ENCODE results near the gene FAM209B. TPM values are rescaled to one million over a fixed set of nuclear protein-coding genes. Genes with fewer than 3 reads are reported as not detected.

FAM209B gene
- total RNA-seq, 1 experiment from 2014 or later: 0.92 TPM

GRCh38 chr20:56582542-56582941, 49.5 kb downstream of the FAM209B start:
- no peaks in the 10 kb centered on the region for H3K27me3 ChIP-seq (ENCODE audit: insufficient read depth, low read length)
- H3K18ac ChIP-seq (ENCODE audit: insufficient read length, low read depth, low read length): no peak overlapping the region
- H2BK15ac ChIP-seq (ENCODE audit: low read depth, low read length): no peak overlapping the region
- WGBS (ENCODE audit: extremely low coverage, insufficient read length, low lambda C conversion rate): no CpG with 5 or more reads among the region's 4 CpGs
- H3K27ac ChIP-seq (ENCODE audit: insufficient read length, low read depth, low read length): no peak overlapping the region
- Mint-ChIP-seq H3K4me1 (peaks cover 17 to 18% of the 10 kb centered on the region in 2 experiments), H3K4me3 (no peak overlapping the region), H3K36me3 (ENCODE audit: insufficient read depth in 1 of 3, low read depth in 3 of 3) (no peaks in the 10 kb centered on the region), H3K27ac (no peak overlapping the region), H3K9me3 (no peaks in the 10 kb centered on the region; a peak in 1 of 5 replicates), H3K27me3 (ENCODE audit: low read depth) (no peaks in the 10 kb centered on the region; the same call in 1 of the 2 replicates)
- H3K79me2 ChIP-seq (ENCODE audit: insufficient read depth, low read length): no peaks in the 10 kb centered on the region
- H4K91ac ChIP-seq (ENCODE audit: insufficient read length, low read depth, low read length): no peak overlapping the region
- H3K4me2 ChIP-seq (ENCODE audit: insufficient read depth, insufficient read length, low read length): no peak overlapping the region
- H3K9ac ChIP-seq (ENCODE audit: extremely low read depth, insufficient read length, low read length): no peak overlapping the region
- no peak overlapping the region for H3K14ac ChIP-seq (ENCODE audit: insufficient read depth, low read length)
- no peak overlapping the region for H2BK5ac ChIP-seq (ENCODE audit: insufficient read length, low read length)
- no peak overlapping the region for H2AK5ac ChIP-seq (ENCODE audit: insufficient read length, low read length)
- TF ChIP-seq, protein P1, sequence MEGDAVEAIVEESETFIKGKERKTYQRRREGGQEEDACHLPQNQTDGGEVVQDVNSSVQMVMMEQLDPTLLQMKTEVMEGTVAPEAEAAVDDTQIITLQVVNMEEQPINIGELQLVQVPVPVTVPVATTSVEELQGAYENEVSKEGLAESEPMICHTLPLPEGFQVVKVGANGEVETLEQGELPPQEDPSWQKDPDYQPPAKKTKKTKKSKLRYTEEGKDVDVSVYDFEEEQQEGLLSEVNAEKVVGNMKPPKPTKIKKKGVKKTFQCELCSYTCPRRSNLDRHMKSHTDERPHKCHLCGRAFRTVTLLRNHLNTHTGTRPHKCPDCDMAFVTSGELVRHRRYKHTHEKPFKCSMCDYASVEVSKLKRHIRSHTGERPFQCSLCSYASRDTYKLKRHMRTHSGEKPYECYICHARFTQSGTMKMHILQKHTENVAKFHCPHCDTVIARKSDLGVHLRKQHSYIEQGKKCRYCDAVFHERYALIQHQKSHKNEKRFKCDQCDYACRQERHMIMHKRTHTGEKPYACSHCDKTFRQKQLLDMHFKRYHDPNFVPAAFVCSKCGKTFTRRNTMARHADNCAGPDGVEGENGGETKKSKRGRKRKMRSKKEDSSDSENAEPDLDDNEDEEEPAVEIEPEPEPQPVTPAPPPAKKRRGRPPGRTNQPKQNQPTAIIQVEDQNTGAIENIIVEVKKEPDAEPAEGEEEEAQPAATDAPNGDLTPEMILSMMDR (conservative IDR thresholded peaks at IDR 0.05): no peak
- DNase-seq: no peak
- no peaks in the 10 kb centered on the region for H3K79me1 ChIP-seq (ENCODE audit: insufficient read depth, low read depth, low read length, poor library complexity, severe bottlenecking)
- no peak overlapping the region for H2BK120ac ChIP-seq (ENCODE audit: low read depth, low read length, poor library complexity, severe bottlenecking)
- no peak overlapping the region for H2BK12ac ChIP-seq (ENCODE audit: insufficient read length, low read depth, low read length)
- no peaks in the 10 kb centered on the region for H4K20me1 ChIP-seq (ENCODE audit: control insufficient read depth, insufficient read depth, insufficient read length)
- no peak overlapping the region for H3K56ac ChIP-seq (ENCODE audit: insufficient read length, low read depth, low read length)
- H3K23ac ChIP-seq (ENCODE audit: insufficient read length, low read depth, low read length): no peak overlapping the region
- no peak overlapping the region for H2AFZ ChIP-seq (ENCODE audit: low read length)
- no peak overlapping the region for H4K5ac ChIP-seq (ENCODE audit: insufficient read length, low read depth, low read length)
- no peak overlapping the region for H4K8ac ChIP-seq (replicated peaks; ENCODE audit: insufficient read length, low read depth, low read length)
- no peak overlapping the region for H3T11ph ChIP-seq (ENCODE audit: low read length)
- H3K23me2 ChIP-seq (ENCODE audit: insufficient read length, low read depth, low read length, poor library complexity, severe bottlenecking): no peaks in the 10 kb centered on the region
- no peak overlapping the region for H2BK20ac ChIP-seq (ENCODE audit: low read depth, low read length, poor library complexity, severe bottlenecking)
- H3K4me1 ChIP-seq (ENCODE audit: insufficient read depth, low read length): peaks cover 2% of the 10 kb centered on the region
- H3K4ac ChIP-seq (ENCODE audit: low read depth, low read length): no peak overlapping the region
- no peaks in the 10 kb centered on the region for H3K9me3 ChIP-seq (ENCODE audit: control insufficient read depth, low read depth, low read length)
